ENCODE results near the gene ADGRB2. TPM values are rescaled to one million over a fixed set of nuclear protein-coding genes. Genes with fewer than 3 reads are reported as not detected.

Gene ADGRB2
- total RNA-seq, 1 experiment from 2014 or later, result 10.9 TPM

- Histone ChIP-seq H4K8ac (replicated peaks; ENCODE audit: insufficient read length, low read depth, low read length) (no peak overlapping the region), H3K4me1 (ENCODE audit: insufficient read depth, low read length) (peaks cover 6% of the 10 kb centered on the region; the same call in 1 of the 2 replicates), H2BK12ac (ENCODE audit: insufficient read length, low read depth, low read length) (no peak overlapping the region), H3K9ac (ENCODE audit: extremely low read depth, insufficient read length, low read length) (no peak overlapping the region), H3K4ac (ENCODE audit: low read depth, low read length) (no peak overlapping the region), H3K79me2 (ENCODE audit: insufficient read depth, low read length) (no peaks in the 10 kb centered on the region), H2BK120ac (ENCODE audit: low read depth, low read length, poor library complexity, severe bottlenecking) (no peak overlapping the region), H2BK5ac (ENCODE audit: insufficient read length, low read length) (no peak overlapping the region), H3K18ac (ENCODE audit: insufficient read length, low read depth, low read length) (no peak overlapping the region), H3K23ac (ENCODE audit: insufficient read length, low read depth, low read length) (no peak overlapping the region), H3K4me2 (ENCODE audit: insufficient read depth, insufficient read length, low read length) (no peak overlapping the region), H4K20me1 (ENCODE audit: control insufficient read depth, insufficient read depth, insufficient read length) (no peaks in the 10 kb centered on the region), H3K56ac (ENCODE audit: insufficient read length, low read depth, low read length) (no peak overlapping the region), H3K9me3 (ENCODE audit: control insufficient read depth, low read depth, low read length) (no peaks in the 10 kb centered on the region), H3T11ph (ENCODE audit: low read length) (no peak overlapping the region), H3K27me3 (ENCODE audit: insufficient read depth, low read length) (peaks cover 2% of the 10 kb centered on the region; the same call in 1 of the 2 replicates), H3K23me2 (ENCODE audit: insufficient read length, low read depth, low read length, poor library complexity, severe bottlenecking) (peaks cover 3% of the 10 kb centered on the region), H4K91ac (ENCODE audit: insufficient read length, low read depth, low read length) (no peak overlapping the region), H3K27ac (ENCODE audit: insufficient read length, low read depth, low read length) (no peak overlapping the region), H2AK5ac (ENCODE audit: insufficient read length, low read length) (no peak overlapping the region), H3K79me1 (ENCODE audit: insufficient read depth, low read depth, low read length, poor library complexity, severe bottlenecking) (no peaks in the 10 kb centered on the region), H2BK15ac (ENCODE audit: low read depth, low read length) (no peak overlapping the region), H2BK20ac (ENCODE audit: low read depth, low read length, poor library complexity, severe bottlenecking) (no peak overlapping the region), H4K5ac (ENCODE audit: insufficient read length, low read depth, low read length) (no peak overlapping the region), H3K14ac (ENCODE audit: insufficient read depth, low read length) (no peak overlapping the region; the same call in 1 of the 2 replicates), H2AFZ (ENCODE audit: low read length) (no peak overlapping the region)
- H3K27me3 Mint-ChIP-seq (ENCODE audit: low read depth), result peaks cover 17% of the 10 kb centered on the region
- DNase-seq, result no peak
- H3K4me1 Mint-ChIP-seq, result peaks cover 35 to 44% of the 10 kb centered on the region in 2 experiments
- TF ChIP-seq, protein P1, sequence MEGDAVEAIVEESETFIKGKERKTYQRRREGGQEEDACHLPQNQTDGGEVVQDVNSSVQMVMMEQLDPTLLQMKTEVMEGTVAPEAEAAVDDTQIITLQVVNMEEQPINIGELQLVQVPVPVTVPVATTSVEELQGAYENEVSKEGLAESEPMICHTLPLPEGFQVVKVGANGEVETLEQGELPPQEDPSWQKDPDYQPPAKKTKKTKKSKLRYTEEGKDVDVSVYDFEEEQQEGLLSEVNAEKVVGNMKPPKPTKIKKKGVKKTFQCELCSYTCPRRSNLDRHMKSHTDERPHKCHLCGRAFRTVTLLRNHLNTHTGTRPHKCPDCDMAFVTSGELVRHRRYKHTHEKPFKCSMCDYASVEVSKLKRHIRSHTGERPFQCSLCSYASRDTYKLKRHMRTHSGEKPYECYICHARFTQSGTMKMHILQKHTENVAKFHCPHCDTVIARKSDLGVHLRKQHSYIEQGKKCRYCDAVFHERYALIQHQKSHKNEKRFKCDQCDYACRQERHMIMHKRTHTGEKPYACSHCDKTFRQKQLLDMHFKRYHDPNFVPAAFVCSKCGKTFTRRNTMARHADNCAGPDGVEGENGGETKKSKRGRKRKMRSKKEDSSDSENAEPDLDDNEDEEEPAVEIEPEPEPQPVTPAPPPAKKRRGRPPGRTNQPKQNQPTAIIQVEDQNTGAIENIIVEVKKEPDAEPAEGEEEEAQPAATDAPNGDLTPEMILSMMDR (conservative IDR thresholded peaks at IDR 0.05), result no peak
- WGBS (ENCODE audit: extremely low coverage, insufficient read length, low lambda C conversion rate), result no CpG with 5 or more reads among the region's 6 CpGs
- H3K36me3 Mint-ChIP-seq (ENCODE audit: insufficient read depth in 1 of 3, low read depth in 3 of 3), result no peaks in the 10 kb centered on the region
- H3K27ac Mint-ChIP-seq, result peak overlapping the region in 1 of 3 experiments; percentile 74; a peak in 1 of 7 replicates
- no peak overlapping the region for H3K4me3 Mint-ChIP-seq
- H3K9me3 Mint-ChIP-seq, result no peaks in the 10 kb centered on the region
Measured at GRCh38 chr1:31757989-31758388, 6.2 kb downstream of the ADGRB2 start.
